ENCODE results near the gene TMEM119.

Gene TMEM119

DNA sequence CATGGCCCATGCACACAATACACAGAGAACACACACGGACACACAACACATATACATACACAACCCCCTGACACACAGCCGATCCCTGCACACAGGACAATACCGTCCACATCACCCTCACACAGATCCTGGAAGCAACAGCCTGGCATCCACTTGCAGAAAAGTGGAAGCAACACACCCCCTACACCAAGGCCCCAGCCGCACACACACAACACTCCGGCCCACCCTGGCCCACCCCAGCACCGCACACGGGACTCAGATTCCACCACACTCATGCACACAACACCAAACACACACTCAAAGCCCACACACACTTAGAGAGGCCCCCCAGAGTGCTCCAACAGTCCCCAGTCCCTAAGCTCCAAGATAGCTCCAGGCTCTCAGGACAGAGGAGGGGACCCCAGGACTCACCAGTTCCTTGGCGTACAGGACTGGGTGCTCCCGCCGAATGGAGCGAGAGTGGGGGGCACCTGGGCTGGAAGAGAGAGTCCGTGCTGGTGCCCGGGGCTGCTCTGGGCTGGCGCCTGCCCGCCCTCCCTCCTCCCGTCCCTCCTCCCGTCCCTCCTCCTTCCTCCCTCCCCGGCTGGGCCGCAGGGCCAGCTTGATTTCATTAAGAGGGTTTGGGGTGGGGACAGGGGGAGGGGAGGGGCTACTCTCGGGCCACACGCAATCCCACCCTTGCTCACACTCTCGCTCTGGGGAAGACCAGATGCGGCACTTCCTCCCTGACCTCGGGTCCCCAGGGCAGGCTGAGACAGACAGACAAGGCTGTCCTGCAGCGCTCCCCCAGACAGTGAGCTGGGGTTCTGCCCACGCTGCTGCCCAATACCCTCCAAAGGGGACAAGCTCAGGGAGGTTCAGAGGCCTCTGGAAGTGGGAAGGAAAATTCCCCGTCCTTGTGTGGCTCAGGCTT, at the start of gene TMEM119:
Gene TMEM119 (minus strand): TSS at position 526 of the 913 bp plus-strand sequence. CDS start 5,701 bp downstream, outside the sequence.
- DNase-seq, result peak; percentile 36

- no peak for DNase-seq
Observed at GRCh38 chr12:108646600-108647579, 49.0 kb upstream of the TMEM119 start.

DNA sequence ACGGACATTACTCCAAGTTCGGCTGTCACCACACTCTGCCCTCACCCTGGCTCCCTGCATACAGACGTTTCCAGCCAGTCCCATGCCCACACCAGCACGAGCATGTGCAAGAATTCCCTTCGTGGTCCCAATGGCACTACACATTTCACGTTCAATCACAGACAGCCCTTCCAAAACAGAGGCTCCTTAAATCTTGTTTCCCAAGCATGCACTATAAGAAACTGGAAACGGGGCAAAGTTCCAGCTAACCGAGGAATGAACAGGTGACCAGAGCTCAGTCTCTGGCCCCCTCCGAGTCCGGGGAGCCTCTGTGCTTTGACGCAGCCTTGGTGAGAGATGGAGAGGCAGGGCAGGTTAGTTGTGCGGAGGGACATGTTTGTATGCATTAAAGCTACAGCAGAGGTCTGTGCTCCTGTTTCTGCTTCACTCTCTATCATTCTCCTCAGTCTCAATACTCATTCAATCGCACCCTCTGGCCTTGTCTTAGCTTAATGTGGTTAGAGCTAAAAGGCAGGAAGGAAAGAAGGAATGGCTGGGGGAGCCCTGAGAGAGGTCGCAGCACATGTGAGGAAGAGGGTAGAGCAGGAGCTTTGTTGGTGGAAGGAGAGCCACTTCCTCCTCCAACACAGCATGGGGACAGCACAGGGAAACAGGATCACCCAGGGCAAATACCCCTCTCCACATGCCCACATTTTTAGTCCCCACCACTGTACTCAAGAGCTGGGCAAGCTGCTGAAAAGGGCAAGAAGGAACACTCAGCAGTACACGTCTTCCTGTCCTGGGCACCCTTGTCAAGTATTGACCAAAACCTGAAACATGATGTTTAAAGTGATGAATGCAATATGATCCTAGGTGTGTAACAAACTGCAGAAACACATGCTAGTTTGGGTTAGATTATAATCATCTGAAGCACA, 48.1 kb upstream of the TMEM119 start:
- no peak for DNase-seq

DNA sequence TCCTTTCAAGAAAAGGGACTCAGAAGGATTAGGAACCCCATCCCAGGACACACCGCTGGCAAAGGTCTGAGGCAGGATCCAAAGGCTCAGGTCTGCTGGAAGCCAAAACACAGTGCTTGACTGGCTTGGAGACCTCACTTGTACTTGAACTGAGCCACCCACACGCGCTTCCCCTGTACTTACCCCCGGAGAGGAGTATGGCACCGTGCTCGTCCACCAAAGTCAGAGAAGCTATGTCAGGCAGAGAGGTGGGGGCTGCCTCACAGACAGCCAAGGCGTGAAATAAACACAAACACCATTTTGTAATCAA, 46.9 kb upstream of the TMEM119 start:
- DNase-seq, result no peak

DNA sequence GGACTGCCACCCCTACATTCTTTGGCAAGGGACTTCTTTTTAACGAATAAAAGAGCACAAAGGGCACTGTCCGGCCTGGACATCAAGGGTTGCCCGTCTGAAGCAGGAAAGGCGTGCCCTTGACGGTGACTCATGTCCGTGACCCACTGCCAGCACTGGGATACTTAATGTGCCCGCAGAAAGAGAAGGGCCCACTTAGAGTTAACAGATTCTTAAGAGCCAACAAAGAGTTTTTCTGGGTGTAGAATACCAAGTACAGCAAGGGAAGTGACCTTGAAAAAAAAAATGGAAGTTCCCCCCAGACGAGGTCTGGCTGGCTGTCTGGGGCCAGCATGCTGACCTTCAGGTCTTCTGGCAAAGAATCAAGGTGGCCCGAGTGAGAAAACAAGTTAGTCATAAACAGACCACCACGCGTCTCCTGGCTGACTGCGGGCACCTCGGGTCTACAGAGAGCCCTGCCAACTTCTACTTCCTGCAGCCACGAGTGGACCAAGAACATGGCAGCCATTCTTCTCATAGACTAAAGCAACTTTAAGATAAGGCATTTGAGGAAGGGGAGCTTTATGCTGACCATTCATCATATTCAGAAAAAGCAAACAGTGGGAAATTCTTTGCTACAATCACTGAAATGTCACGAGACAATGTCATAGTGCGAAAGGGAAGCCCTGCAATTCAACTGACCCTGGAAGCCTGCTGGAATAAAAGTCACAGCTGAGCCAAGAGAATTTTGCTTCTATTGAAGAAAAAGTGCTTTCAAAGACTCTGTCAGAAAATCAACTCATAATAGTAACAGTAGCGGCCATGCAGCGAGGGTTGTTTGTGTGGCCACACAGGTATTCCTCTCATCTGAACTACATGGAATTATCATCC, 46.3 kb upstream of the TMEM119 start:
- peak; percentile 72 for DNase-seq

DNA sequence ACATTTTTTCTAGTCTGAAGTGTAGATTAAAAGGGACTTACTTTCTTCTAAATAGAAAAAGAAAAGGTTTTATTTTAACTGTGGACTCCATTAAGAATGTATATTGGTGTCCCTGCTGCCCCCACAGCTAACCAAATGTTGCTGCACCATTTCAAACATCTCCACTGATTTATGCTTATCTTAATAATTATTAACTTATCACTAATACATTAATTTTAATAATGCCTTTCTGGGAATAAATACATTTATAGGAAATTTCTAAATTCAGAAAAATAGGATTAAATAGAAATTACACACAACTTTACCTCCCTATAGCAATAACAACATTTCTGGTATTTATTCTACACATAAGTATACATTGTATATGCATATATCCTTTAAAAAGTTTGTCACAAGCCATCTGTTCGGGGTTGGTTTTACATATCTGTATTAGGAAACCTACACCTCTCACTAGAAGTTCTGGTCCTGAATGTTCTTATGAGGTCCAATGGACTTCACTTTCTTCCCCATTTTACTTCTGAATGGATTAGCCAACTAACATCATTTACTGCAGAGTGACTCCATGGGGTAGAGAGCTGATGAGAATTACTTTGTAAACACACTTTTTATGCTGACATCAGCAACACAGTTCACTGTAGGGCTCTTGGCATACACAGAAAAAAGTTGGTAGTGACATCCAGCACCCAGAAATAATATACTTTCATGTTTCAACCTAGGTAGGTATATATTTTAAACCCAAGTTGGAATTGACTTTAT, 45.2 kb upstream of the TMEM119 start:
- DNase-seq, result peak; percentile 51

- DNase-seq, result peak; percentile 98
Observed at GRCh38 chr12:108642269-108642870, 44.5 kb upstream of the TMEM119 start.

DNA sequence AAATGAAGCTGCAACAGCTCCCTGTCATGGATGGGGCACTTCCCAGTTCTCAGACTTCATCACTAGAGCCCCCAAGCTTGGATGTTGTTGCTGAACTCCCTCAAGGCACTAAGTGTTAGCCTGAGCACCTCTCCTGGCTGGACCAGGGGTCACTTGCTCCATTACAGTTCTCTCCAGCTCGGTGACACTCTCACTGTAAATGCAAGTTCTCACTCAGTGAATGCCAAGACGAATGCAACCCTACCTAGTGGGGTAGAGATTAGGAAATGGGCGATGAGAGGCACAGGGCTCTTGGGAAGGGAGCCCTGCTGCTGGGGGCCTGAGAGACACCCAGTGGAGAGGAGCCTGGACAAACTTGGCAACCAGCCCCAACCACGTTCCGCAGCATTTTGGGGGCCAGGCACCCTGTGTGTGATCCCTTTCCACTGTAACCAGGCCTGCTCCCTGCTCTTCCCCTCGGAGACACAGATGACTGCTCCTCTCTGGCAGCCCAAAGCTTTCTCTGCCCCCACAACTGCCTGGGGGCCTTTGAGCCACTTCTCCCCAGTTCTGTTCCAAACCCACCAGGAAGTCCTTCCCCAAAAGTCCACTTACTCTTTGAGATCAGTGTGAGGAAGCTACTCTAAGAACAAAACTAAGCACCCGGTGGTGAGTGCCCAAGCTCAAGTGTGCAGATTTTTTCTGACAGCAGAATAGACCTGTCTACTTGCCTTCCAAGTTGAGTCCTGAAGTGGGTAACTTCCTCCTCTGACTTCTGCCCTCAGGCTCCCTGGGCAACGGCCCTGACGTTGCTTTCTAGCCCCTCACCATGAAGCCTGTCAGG, 43.8 kb upstream of the TMEM119 start:
- DNase-seq, result peak; percentile 72

DNA sequence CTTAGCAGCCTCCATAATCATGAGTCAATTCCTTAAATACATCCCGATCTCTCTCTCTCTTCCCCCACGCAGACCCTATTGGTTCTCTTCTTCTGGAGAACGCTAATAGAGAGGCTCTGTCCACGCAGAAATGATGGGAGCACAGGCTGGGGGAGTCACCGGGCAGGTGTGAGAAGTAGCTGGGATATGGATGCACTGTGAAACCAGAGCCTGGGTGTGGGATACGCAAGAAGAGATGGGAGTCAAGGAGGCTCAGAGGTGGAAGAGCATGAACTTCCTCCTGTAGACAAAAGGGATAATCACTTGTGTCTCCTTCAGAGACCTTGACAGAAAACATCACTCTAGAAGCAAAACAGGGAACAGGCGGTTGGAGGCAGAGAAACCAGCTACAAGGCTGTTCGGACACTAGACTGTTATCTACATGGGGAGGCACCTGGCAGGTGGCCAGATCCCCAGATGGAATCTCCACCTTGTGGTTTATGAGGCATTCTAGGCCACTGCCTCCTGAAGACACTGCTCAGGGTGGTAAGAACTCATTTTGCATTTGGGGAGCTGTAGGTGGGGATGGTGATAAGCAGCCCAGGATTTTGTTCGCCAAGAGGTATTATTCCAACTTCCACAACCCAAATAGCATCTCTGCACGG, 43.0 kb upstream of the TMEM119 start:
- DNase-seq, result peak; percentile 47

DNA sequence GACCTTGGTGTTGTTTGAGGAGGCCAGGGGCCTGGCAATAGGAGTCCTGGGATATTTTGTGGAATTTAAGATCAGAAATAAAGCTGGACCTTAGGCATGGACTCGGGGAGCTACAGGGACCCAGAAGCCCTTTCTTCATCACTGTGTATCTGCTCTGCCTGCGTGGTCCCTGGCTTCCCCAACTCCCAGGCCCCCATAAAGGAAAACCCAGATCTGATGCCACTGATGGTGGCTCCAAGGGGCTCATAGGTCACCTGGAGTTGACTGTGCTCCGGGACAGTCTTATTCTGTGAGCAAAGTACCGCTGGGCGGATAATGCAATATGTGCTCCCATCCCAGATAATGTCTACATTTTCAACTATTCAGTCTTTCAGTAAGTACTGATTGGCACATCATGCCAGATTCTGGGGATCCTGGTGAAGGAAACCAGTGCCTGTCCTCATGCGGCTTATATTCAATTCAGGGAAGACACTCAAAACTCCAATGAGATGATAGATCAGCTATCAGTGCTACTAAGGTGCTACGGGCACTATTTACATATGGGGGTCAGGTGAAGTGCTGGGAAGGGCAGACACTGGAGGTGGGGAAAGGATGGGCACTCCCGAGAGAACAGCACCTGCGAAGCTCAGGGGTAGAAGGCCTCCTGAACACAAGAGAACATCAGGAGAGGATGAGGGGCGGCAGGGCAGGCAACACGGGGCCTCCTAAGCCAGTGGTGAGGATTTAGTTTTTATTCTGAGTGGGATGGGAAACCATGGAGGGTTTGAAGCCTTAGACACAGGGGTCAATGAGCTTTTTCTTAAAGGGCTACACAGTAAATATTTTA, 41.3 kb upstream of the TMEM119 start:
- DNase-seq, result no peak

- DNase-seq, result no peak
Observed at GRCh38 chr12:108638141-108638827, 40.4 kb upstream of the TMEM119 start.

DNA sequence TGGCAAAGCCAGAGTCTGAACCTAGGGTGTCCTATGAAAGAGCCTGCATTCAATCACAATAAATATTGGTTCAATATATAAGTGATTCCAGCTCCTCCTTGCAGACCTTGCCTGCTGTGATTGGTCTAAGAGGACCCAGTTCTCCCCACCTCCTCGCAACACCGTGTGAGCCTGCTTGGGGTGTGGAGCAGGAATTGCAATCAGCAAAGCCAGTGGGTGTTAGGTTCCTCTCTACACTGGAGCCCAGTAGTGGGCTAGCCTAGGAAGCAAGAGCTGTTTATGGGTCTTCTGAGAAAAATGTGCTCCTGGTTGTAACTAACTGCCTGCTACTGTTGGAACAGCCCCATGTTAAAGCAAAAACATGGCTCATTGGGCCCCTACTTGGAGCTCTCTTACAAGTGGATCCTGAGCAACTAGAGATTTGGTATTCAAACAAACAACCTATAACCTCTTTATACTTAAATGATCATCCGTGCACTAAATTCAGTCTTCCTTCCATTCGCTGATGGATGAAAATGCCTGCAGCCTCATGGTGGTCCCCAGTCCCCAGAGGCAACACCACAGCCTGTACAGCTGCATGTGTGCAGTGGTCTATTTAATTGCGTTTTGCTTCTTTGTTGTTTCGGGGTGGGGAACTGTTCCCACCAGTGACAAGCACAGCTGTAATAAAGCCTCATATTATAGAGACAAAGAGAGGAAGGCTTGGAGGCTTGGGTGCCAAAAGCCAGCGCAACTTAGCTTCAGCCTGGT, 39.5 kb upstream of the TMEM119 start:
- no peak for DNase-seq

DNA sequence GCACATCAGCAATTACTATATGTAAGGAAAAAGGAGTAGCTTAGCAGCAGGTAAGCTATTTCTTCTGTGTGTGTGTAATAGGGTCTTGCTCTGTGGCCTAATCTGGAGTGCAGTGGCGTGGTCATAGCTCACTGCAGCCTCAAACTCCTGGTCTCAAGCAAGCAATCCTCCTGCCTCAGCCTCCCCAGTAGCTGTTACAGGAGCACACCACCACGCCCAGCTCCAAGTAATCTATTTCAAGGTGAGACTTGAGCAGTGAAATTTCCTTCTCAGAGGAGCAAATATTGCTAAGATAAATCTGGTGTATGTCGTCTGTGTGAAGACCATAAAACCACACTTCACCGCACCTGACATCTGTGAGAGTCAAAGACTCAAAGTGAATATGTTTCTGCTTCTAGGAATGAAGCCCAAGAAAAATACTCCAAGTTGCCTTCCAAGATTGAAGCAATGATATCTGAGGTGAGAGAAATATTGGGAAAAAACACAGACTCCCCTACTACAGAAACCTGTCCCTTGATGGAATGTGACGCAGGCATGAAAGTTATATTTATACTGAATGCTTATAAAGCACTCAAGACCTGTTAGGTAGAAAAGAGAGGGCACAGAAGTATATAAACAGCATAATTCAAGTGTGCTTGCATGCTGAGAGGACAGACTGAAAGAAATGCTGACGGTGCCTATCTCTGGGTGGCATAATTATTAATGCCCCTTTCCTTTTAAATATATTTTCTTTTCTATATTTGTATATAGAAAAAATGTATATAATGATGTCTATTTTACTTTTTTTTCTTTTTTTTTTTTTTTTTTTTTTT, 38.3 kb upstream of the TMEM119 start:
- DNase-seq, result no peak

DNA sequence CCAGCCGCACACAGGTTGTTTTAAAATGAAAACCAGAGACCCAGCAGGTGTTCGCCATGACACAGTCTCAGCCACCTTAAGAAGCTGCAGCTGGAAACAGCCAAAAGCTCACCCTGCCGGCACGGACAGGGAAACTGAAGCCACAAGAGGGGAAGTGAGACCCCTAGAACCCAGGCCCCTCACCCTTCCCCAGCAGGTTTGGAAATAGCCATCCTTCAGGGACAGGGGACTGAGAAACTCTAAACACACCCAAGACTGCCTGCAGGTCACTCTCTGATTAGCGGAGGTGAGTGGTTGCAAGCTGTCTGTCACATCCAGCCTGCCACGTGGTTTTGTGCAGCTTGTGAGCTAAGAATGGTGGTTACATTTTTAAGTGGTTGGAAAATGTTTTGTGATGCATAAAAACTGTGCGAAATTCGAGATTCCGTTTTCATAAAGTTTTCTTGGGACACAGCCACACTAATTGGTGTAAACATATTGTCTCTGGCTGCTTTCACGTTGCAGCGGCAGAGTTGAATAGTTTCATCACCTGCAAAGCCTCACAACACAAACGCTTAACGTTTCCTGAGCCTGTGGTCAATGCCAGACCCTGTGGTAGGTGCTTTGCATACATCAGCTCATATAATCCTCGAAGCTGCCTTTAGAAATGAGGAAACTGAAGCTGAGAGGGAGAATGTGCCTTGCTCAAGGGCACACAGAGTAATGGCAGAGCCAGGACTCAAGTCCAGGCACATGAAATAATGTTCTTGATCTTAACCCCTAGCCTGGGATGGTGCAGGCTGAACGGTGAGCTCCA, 37.5 kb upstream of the TMEM119 start:
- peak; percentile 38 for DNase-seq

DNA sequence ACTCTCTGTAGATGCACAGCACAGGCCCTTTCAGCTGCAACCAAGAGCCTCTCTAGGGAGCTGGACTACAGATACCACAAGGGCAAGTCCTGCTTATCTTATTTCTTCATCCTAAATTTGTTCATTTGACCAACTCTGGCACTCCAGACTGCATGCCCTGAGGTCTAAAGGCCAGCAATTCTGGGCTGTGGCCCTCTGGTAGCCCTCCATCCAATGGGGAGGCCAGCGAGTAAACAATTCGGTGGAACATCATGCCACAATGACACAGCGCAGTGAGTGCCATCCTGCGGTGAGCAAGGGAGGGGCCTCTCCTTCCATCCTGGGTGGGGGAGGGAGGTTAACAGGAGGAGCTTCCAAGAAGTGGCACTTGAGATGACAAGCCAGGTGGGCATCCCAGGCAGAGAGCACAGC, 36.5 kb upstream of the TMEM119 start:
- peak; percentile 70 for DNase-seq
